KBM-7 (cell line): Measurements from ENCODE around the gene HM13.
"Not testable (repeated sequence)": the region's sequence is repeated elsewhere in the genome, so short reads cannot be mapped to it uniquely, and the experiment has no call there.

Experiments
- DNase-seq: peaks from one replicate; pipeline ENCODE4 v3.0.0-alpha.2; 2015
- in situ Hi-C: fragments of 300-500 bp; cut with MboI; formaldehyde crosslinking; loops from 2 replicates; pipeline ENCODE4 v1.14.3; 2020; ENCODE audit warnings: low sequenced_read_pairs, low pct_unique_long_range_greater_than_20kb, mixed read lengths

Gene HM13

GRCh38 chr20:31574986-31575385, 60.7 kb downstream of the HM13 start:
- in situ Hi-C loops, DNase-seq: not testable (repeated sequence)

GRCh38 chr20:31576751-31577150, 62.5 kb downstream of the HM13 start:
- no peak for DNase-seq
- in situ Hi-C loops: no loop called here

GRCh38 chr20:31577194-31577593, 63.0 kb downstream of the HM13 start:
- no peak for DNase-seq
- in situ Hi-C loops: no loop called here

- in situ Hi-C loops: no loop called here
Measured at GRCh38 chr20:31578448-31579138, 64.4 kb downstream of the HM13 start.

GRCh38 chr20:31579245-31579644, 65.0 kb downstream of the HM13 start:
- DNase-seq: no peak
- in situ Hi-C loops: no loop called here

More at GRCh38 chr20:31578448-31579138, 64.4 kb downstream of the HM13 start:
- no peak for DNase-seq

- in situ Hi-C loops: not testable (repeated sequence)
Measured at GRCh38 chr20:31579941-31580651, 65.9 kb downstream of the HM13 start.

GRCh38 chr20:31580706-31581105, 66.5 kb downstream of the HM13 start:
- in situ Hi-C loops: no loop called here
- no peak for DNase-seq

More at GRCh38 chr20:31579941-31580651, 65.9 kb downstream of the HM13 start:
- not testable (repeated sequence) for DNase-seq

- no peak for DNase-seq
- in situ Hi-C loops: no loop called here
Measured at GRCh38 chr20:31581391-31581790, 67.1 kb downstream of the HM13 start.

GRCh38 chr20:31587545-31588389, 73.5 kb downstream of the HM13 start:
- DNase-seq: no peak
- in situ Hi-C loops: no loop called here

GRCh38 chr20:31590717-31591225, 76.5 kb downstream of the HM13 start:
- in situ Hi-C loops: no loop called here
- no peak for DNase-seq

- no peak for DNase-seq
- in situ Hi-C loops: no loop called here
Measured at GRCh38 chr20:31593221-31594001, 79.2 kb downstream of the HM13 start.

GRCh38 chr20:31594002-31594557, 79.8 kb downstream of the HM13 start:
- in situ Hi-C loops: no loop called here
- DNase-seq: no peak

- in situ Hi-C loops: no loop called here
- no peak for DNase-seq
Measured at GRCh38 chr20:31594558-31595379, 80.5 kb downstream of the HM13 start.

GRCh38 chr20:31595380-31595653, 81.1 kb downstream of the HM13 start:
- DNase-seq: no peak
- in situ Hi-C loops: no loop called here

- DNase-seq: peak; percentile 38
- in situ Hi-C loops: no loop called here
Measured at GRCh38 chr20:31595654-31596411, 81.6 kb downstream of the HM13 start.

GRCh38 chr20:31596412-31596715, 82.1 kb downstream of the HM13 start:
- DNase-seq, in situ Hi-C loops: not testable (repeated sequence)

- no peak for DNase-seq
- in situ Hi-C loops: no loop called here
Measured at GRCh38 chr20:31596831-31597480, 82.7 kb downstream of the HM13 start.
